B cell (primary cell): ENCODE results near the gene KRTAP26-1.

Source experiments
- CTCF ChIP-seq: fragments of 200-600 bp; IDR thresholded peaks from one replicate; pipeline ENCODE4 v1.8.0; 2022; ENCODE audit warnings: antibody characterized with exemption, mild to moderate bottlenecking
- EZH2 ChIP-seq: IDR thresholded peaks from 2 replicates; pipeline ENCODE4 v1.6.1; 2012; ENCODE audit warnings: borderline replicate concordance, low read depth, mild to moderate bottlenecking, moderate library complexity, low read length; ENCODE audit not compliant: insufficient read depth, poor library complexity, severe bottlenecking

GRCh38 chr21:30336596-30336995 is 16.5 kb upstream of the KRTAP26-1 start:
- TF ChIP-seq CTCF, result no peak
- TF ChIP-seq EZH2, result no peak
